Measurements from ENCODE around the gene EN1.

EN1 gene

GRCh38 chr2:118817469-118817868 is 30.0 kb downstream of the EN1 start:
- no peak for DNase-seq (ENCODE audit: low spot score)

- DNase-seq (ENCODE audit: low spot score): no peak
Observed at GRCh38 chr2:118816669-118817068, 30.8 kb downstream of the EN1 start.

GRCh38 chr2:118815731-118816130 is 31.7 kb downstream of the EN1 start:
- DNase-seq (ENCODE audit: low spot score): no peak

- DNase-seq (ENCODE audit: low spot score): no peak
Observed at GRCh38 chr2:118815314-118815713, 32.1 kb downstream of the EN1 start.

GRCh38 chr2:118814368-118814767 is 33.1 kb downstream of the EN1 start:
- no peak for DNase-seq (ENCODE audit: low spot score)

- no peak for DNase-seq (ENCODE audit: low spot score)
Observed at GRCh38 chr2:118813601-118814339, 33.7 kb downstream of the EN1 start.

GRCh38 chr2:118813111-118813510 is 34.3 kb downstream of the EN1 start:
- DNase-seq (ENCODE audit: low spot score): no peak

- no peak for DNase-seq (ENCODE audit: low spot score)
Observed at GRCh38 chr2:118812552-118812951, 34.9 kb downstream of the EN1 start.

GRCh38 chr2:118811514-118812115 is 35.8 kb downstream of the EN1 start:
- DNase-seq (ENCODE audit: low spot score): no peak

GRCh38 chr2:118810766-118811165 is 36.7 kb downstream of the EN1 start:
- DNase-seq (ENCODE audit: low spot score): no peak

- DNase-seq (ENCODE audit: low spot score): no peak
Observed at GRCh38 chr2:118808429-118808809, 39.0 kb downstream of the EN1 start.

- DNase-seq (ENCODE audit: low spot score): peak; percentile 26
Observed at GRCh38 chr2:118807668-118808428, 39.6 kb downstream of the EN1 start.

- no peak for DNase-seq (ENCODE audit: low spot score)
Observed at GRCh38 chr2:118806797-118807667, 40.4 kb downstream of the EN1 start.

- no peak for DNase-seq (ENCODE audit: low spot score)
Observed at GRCh38 chr2:118805064-118805690, 42.3 kb downstream of the EN1 start.

- no peak for DNase-seq (ENCODE audit: low spot score)
Observed at GRCh38 chr2:118803012-118803411, 44.4 kb downstream of the EN1 start.

GRCh38 chr2:118801151-118801550 is 46.3 kb downstream of the EN1 start:
- DNase-seq (ENCODE audit: low spot score): no peak

GRCh38 chr2:118800736-118801135 is 46.7 kb downstream of the EN1 start:
- DNase-seq (ENCODE audit: low spot score): no peak

- no peak for DNase-seq (ENCODE audit: low spot score)
Observed at GRCh38 chr2:118794546-118794945, 52.9 kb downstream of the EN1 start.
